ENCODE results near the gene ZBTB46. TPM values are rescaled to one million over a fixed set of nuclear protein-coding genes. Genes with fewer than 3 reads are reported as not detected.

Gene ZBTB46
- total and polyA plus RNA-seq, 7 donors: 0.23 to 5.3 (median 3.6) TPM

DNA sequence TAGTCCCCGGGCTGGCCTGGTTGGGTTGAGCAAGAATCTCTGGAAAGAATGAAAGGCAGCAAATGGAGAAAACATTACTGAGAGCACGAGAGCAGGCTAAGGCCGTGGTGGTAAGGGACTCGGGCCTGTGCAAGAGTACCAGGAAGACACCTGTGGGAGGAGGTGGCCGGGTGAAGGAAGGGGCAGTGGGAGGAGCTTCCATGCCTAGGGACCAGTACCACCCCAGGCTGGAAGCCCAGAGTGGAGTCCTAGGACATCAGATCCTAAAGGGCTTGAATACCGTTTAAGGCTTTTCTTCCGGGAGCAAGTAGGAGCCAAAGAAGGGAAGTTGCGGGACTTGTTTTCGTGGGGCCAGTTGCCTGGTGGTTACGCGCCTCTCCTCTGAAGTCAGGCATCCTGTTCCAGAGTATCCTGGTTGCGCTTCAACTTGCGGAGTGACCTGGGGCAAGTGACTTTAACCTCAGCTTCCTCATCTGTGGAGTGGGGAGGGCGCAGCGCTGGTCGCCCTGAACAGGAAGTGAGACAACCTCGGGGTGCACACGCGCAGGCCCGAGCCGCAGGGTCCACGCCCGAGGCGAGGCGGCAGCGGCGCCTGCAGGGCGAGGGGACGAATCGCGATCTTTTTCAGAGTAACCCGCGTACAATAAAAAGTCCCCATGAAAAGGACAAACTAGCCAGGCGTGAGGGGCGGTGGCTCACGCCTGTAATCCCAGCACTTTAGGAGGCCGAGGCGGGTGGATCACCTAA is 32.9 kb upstream of the ZBTB46 start:
- peak; percentile 7 to 62 (median 25) for TF ChIP-seq POLR2AphosphoS5 (IDR thresholded peaks at IDR 0.05)
- no peak for TF ChIP-seq POLR2A (IDR thresholded peaks at IDR 0.05)
- no peak for TF ChIP-seq EP300 (IDR thresholded peaks at IDR 0.05)
- TF ChIP-seq, protein P1, sequence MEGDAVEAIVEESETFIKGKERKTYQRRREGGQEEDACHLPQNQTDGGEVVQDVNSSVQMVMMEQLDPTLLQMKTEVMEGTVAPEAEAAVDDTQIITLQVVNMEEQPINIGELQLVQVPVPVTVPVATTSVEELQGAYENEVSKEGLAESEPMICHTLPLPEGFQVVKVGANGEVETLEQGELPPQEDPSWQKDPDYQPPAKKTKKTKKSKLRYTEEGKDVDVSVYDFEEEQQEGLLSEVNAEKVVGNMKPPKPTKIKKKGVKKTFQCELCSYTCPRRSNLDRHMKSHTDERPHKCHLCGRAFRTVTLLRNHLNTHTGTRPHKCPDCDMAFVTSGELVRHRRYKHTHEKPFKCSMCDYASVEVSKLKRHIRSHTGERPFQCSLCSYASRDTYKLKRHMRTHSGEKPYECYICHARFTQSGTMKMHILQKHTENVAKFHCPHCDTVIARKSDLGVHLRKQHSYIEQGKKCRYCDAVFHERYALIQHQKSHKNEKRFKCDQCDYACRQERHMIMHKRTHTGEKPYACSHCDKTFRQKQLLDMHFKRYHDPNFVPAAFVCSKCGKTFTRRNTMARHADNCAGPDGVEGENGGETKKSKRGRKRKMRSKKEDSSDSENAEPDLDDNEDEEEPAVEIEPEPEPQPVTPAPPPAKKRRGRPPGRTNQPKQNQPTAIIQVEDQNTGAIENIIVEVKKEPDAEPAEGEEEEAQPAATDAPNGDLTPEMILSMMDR (IDR thresholded peaks at IDR 0.05): peak; percentile 49 to 57 (median 54)
- peaks cover 2 to 23% (median 9%) of the 10 kb centered on the region in 4 donors for H3K36me3 ChIP-seq
- WGBS, 2 donors: 1 to 3% methylated on average over 38 of the region's 38 CpGs
- peak overlapping the region; percentile 84 to 96 (median 86) for H3K4me3 ChIP-seq
- intact Hi-C loops (cut with DNase I): loop anchor here (2.0 to 5.0 kb wide), 3 partner anchors 31 to 77 kb away; partner anchors contain the start of gene DNAJC5
- H3K27ac ChIP-seq: peak overlapping the region; percentile 93 to 98 (median 94)
- peak; percentile 93 for DNase-seq
- H3K4me1 ChIP-seq: peaks cover 4 to 47% (median 25%) of the 10 kb centered on the region in 4 donors
- no peaks in the 10 kb centered on the region for H3K9me3 ChIP-seq
- H3K27me3 ChIP-seq: peaks cover 0 to 2% (median 0%) of the 10 kb centered on the region in 3 donors

DNA sequence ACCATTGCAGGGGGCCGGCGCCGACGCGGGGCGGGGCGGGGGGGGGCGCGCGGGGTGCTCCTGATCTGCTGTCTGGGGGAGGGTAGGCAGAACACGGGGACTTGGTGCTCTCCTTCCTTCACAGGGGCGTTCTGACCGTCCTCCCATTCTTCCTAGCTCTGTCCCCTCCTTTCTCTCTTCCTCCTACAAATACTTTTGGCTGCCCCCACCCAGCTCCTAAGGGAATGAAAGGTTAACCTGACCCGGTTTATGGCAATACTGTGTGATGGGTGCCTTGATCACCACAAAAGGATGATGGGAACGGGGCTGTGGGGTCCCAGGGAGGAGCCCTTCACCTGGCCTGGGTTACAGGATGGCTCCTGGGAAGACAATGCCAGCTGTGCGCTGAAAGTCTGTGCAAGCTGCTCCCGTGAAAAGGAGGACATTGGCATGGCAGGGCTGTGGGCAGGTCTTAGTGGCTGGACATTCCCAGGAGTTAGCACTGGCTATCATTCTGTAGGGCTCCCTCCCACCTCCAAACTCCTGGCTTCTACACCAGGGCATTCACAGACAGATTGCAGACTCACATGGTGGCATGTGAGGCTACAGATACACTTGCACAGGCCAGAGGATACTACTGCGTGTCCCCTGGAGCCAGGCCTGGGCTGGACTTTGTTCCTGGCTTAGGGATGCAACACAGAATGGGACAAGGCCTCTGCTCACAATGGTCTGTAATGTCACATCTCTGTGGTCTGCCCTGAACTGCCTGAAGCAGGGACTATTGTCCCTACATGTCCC is 32.1 kb upstream of the ZBTB46 start:
- TF ChIP-seq EP300 (IDR thresholded peaks at IDR 0.05) (no peak), POLR2AphosphoS5 (IDR thresholded peaks at IDR 0.05) (no peak), POLR2A (IDR thresholded peaks at IDR 0.05) (no peak)
- TF ChIP-seq, protein P1 (IDR thresholded peaks at IDR 0.05): no peak
- no peak for DNase-seq
- peaks cover 0 to 10% (median 5%) of the 10 kb centered on the region in 3 donors for H3K27me3 ChIP-seq
- H3K27ac ChIP-seq: peak overlapping the region; percentile 93 to 98 (median 94)
- 75 to 87% methylated on average over 18 of the region's 18 CpGs for WGBS, 2 donors
- intact Hi-C loops (cut with DNase I): loop anchor here (5.0 kb wide), 2 partner anchors 36 to 76 kb away; no protein-coding TSS in a partner anchor
- H3K9me3 ChIP-seq: no peaks in the 10 kb centered on the region
- peaks cover 4 to 54% (median 32%) of the 10 kb centered on the region in 4 donors for H3K4me1 ChIP-seq
- peak overlapping the region in 2 of 4 donors; percentile 85 to 96 for H3K4me3 ChIP-seq
- peaks cover 0 to 16% (median 8%) of the 10 kb centered on the region in 4 donors for H3K36me3 ChIP-seq

DNA sequence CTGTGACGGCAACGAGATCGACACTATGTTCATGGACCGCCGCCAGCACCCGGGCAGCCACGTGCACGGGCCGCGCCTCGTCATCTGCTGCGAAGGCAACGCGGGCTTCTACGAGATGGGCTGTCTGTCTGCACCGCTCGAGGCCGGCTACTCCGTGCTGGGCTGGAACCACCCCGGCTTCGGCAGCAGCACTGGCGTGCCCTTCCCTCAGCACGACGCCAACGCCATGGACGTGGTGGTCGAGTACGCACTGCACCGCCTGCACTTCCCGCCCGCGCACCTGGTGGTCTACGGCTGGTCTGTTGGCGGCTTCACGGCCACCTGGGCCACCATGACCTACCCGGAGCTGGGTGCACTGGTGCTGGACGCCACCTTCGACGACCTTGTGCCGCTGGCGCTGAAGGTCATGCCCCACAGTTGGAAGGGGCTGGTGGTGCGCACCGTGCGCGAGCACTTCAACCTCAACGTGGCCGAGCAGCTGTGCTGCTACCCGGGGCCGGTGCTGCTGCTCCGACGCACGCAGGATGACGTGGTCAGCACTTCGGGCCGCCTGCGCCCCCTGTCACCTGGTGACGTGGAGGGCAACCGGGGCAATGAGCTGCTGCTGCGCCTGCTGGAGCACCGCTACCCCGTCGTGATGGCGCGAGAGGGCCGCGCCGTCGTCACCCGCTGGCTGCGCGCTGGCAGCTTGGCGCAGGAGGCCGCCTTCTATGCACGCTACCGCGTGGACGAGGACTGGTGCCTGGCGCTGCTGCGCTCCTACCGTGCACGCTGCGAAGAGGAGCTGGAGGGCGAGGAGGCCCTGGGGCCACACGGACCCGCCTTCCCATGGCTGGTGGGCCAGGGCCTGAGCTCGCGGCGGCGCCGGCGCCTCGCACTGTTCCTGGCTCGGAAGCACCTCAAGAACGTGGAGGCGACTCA is 31.2 kb upstream of the ZBTB46 start:
- no peak overlapping the region for H3K4me3 ChIP-seq
- H3K27me3 ChIP-seq: peaks cover 4 to 20% (median 13%) of the 10 kb centered on the region in 3 donors
- TF ChIP-seq POLR2A (IDR thresholded peaks at IDR 0.05) (no peak), POLR2AphosphoS5 (IDR thresholded peaks at IDR 0.05) (no peak), EP300 (IDR thresholded peaks at IDR 0.05) (no peak)
- TF ChIP-seq, protein P1 (IDR thresholded peaks at IDR 0.05): no peak
- peaks cover 0 to 16% (median 8%) of the 10 kb centered on the region in 4 donors for H3K36me3 ChIP-seq
- H3K27ac ChIP-seq: no peak overlapping the region
- WGBS, 2 donors: 97% methylated on average over 95 of the region's 95 CpGs
- intact Hi-C loops (cut with DNase I): loop anchor here (5.0 kb wide), 2 partner anchors 35 to 75 kb away; no protein-coding TSS in a partner anchor
- no peak for DNase-seq
- peaks cover 4 to 46% (median 39%) of the 10 kb centered on the region in 4 donors for H3K4me1 ChIP-seq
- H3K9me3 ChIP-seq: no peaks in the 10 kb centered on the region

DNA sequence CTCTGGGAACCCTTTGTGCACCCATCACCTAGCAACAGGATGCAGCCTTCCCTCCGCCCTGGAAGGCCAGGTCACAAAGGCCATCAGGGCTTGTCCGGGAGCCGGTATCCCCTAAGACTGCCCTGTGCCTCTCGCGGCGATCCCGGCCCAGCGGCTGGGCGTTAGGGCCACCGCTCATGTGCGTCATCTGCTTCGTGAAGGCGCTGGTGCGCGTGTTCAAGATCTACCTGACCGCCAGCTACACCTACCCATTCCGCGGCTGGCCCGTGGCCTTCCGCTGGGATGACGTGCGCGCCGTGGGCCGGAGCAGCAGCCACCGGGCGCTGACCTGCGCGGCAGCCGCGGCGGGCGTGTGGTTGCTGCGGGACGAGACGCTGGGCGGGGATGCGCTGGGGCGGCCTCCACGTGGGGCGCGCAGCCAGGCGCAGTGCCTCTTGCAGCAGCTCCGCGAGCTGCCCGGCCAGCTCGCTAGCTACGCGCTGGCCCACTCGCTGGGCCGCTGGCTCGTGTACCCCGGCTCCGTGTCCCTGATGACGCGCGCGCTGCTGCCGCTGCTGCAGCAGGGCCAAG is 30.4 kb upstream of the ZBTB46 start, which contains the start of gene ABHD16B:
Gene ABHD16B (plus strand): TSS at position 134 of the 570 bp plus-strand sequence. CDS start 43 bp downstream, at position 177.
- Histone ChIP-seq H3K27ac (no peak within 1 kb of the TSS), H3K36me3 (peaks cover 0 to 16% (median 8%) of the 10 kb centered on the region in 4 donors), H3K27me3 (peaks cover 4 to 27% (median 19%) of the 10 kb centered on the region in 3 donors), H3K4me1 (peaks cover 4 to 38% (median 33%) of the 10 kb centered on the region in 4 donors), H3K4me3 (no peak within 1 kb of the TSS), H3K9me3 (no peaks in the 10 kb centered on the region)
- intact Hi-C loops (cut with DNase I): loop anchor here (5.0 kb wide), 2 partner anchors 34 to 74 kb away; no protein-coding TSS in a partner anchor
- TF ChIP-seq POLR2A (IDR thresholded peaks at IDR 0.05) (no peak), EP300 (IDR thresholded peaks at IDR 0.05) (no peak), POLR2AphosphoS5 (IDR thresholded peaks at IDR 0.05) (no peak)
- TF ChIP-seq, protein P1 (IDR thresholded peaks at IDR 0.05): no peak
- DNase-seq: no peak
- WGBS, 2 donors: 96 to 97% methylated on average over 59 of the region's 59 CpGs

Data from sigmoid colon (tissue), 7 donors.